OCI-LY1 (cell line): ENCODE measurements around the gene SERPINA4.

Source experiments
- H2AFZ ChIP-seq: fragments of 200-600 bp; sonication (generic), shearing (Covaris generic); 2 replicates; pipeline ENCODE4 v1.6.0; 2014; ENCODE audit warnings: antibody characterized with exemption, mild to moderate bottlenecking, low read length
- H3F3A ChIP-seq: fragments of 200-600 bp; sonication (generic), shearing (Covaris generic); 2 replicates; pipeline ENCODE4 v1.6.0; 2014; ENCODE audit warnings: mild to moderate bottlenecking, antibody characterized with exemption, low read length, moderate library complexity; ENCODE audit not compliant: insufficient read depth
- H3K27ac ChIP-seq: fragments of 200-600 bp; sonication (generic); 2 replicates; pipeline ENCODE4 v1.5.1; 2014; ENCODE audit warnings: low read length, mixed run types, mild to moderate bottlenecking, low read depth; ENCODE audit not compliant: poor library complexity, severe bottlenecking
- H3K27me3 ChIP-seq: fragments of 200-600 bp; sonication (generic); 2 replicates; pipeline ENCODE4 v1.6.0; 2014; ENCODE audit warnings: antibody characterized with exemption, mild to moderate bottlenecking, low read length, moderate library complexity; ENCODE audit not compliant: insufficient read depth
- H3K36me3 ChIP-seq: fragments of 200-600 bp; sonication (generic); 2 replicates; pipeline ENCODE4 v1.6.1; 2014; ENCODE audit warnings: mild to moderate bottlenecking, antibody characterized with exemption, low read length, moderate library complexity, mixed read lengths; ENCODE audit not compliant: insufficient read depth
- H3K4me1 ChIP-seq: fragments of 200-600 bp; sonication (generic); 2 replicates; pipeline ENCODE4 v1.5.1; 2014; ENCODE audit warnings: mild to moderate bottlenecking, low read length, moderate library complexity; ENCODE audit not compliant: insufficient read depth, severe bottlenecking
- H3K4me2 ChIP-seq: fragments of 200-600 bp; sonication (generic), shearing (Covaris generic); 2 replicates; pipeline ENCODE4 v1.6.1; 2014; ENCODE audit warnings: low read length
- H3K4me3 ChIP-seq: fragments of 200-600 bp; sonication (generic); 2 replicates; pipeline ENCODE4 v1.5.1; 2014; ENCODE audit warnings: low read length, low read depth, mild to moderate bottlenecking, mixed read lengths; ENCODE audit not compliant: poor library complexity, severe bottlenecking
- H3K79me2 ChIP-seq: fragments of 200-600 bp; shearing (Covaris generic); 2 replicates; pipeline ENCODE4 v1.6.1; 2016; ENCODE audit warnings: mixed run types, low read length, mixed read lengths; ENCODE audit not compliant: insufficient read depth
- H3K9ac ChIP-seq: fragments of 200-600 bp; sonication (generic), shearing (Covaris generic); 2 replicates; pipeline ENCODE4 v1.6.1; 2014; ENCODE audit warnings: mild to moderate bottlenecking, low read length, mixed read lengths
- H3K9me2 ChIP-seq: fragments of 200-600 bp; sonication (generic), shearing (Covaris generic); 2 replicates; pipeline ENCODE4 v1.6.1; 2014; ENCODE audit warnings: low read depth, mild to moderate bottlenecking, low read length, mixed read lengths
- H3K9me3 ChIP-seq: fragments of 200-600 bp; shearing (Covaris generic); 2 replicates; pipeline ENCODE4 v1.6.1; 2014; ENCODE audit warnings: low read length, mixed read lengths
- H4K20me1 ChIP-seq: fragments of 200-600 bp; sonication (generic), shearing (Covaris generic); 2 replicates; pipeline ENCODE4 v1.6.0; 2016; ENCODE audit warnings: mild to moderate bottlenecking, low read length; ENCODE audit not compliant: insufficient read depth
- CTCF ChIP-seq: fragments of 200-600 bp; sonication (generic), shearing (Covaris generic); IDR thresholded peaks from 2 replicates; pipeline ENCODE4 v1.5.1; 2017; ENCODE audit warnings: mild to moderate bottlenecking, antibody characterized with exemption, low read length, moderate library complexity, mixed read lengths
- EZH2 ChIP-seq: fragments of 200-600 bp; sonication (generic), shearing (Covaris generic); IDR thresholded peaks from 2 replicates; pipeline ENCODE4 v1.8.0; 2017; ENCODE audit warnings: borderline replicate concordance, mixed run types, mild to moderate bottlenecking, antibody characterized with exemption, low read length, moderate library complexity, mixed read lengths

Gene SERPINA4

DNA sequence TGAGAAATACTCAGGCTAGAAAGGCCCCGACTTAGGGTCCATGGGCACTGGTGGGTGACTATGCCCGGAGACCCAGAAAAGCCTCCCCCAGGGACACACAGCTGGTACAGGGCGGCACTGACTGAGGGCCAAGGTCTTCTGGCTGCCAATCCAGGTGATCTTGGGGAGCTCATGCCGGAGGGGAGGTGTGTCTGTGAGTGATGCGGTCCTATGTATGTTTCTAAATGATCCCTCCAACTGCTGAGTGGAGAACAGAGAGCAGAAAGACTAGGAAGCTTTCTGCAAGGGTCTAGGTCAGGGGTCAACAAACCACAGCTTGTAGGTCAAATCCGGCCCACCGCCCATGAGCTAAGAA lies 391 bp downstream of the SERPINA4 start:
- no peak overlapping the region for H3K9ac ChIP-seq
- no peak overlapping the region for H3K4me2 ChIP-seq
- no peaks in the 10 kb centered on the region for H3K9me2 ChIP-seq
- no peaks in the 10 kb centered on the region for H3K27me3 ChIP-seq
- no peak overlapping the region for H3K27ac ChIP-seq
- H3K79me2 ChIP-seq = no peaks in the 10 kb centered on the region
- H3F3A ChIP-seq = no peaks in the 10 kb centered on the region
- H2AFZ ChIP-seq = no peak overlapping the region
- H3K4me1 ChIP-seq = no peaks in the 10 kb centered on the region
- no peak for TF ChIP-seq EZH2
- no peak for TF ChIP-seq CTCF
- H3K9me3 ChIP-seq = no peaks in the 10 kb centered on the region
- H4K20me1 ChIP-seq = no peaks in the 10 kb centered on the region
- H3K36me3 ChIP-seq = no peaks in the 10 kb centered on the region
- no peak overlapping the region for H3K4me3 ChIP-seq

DNA sequence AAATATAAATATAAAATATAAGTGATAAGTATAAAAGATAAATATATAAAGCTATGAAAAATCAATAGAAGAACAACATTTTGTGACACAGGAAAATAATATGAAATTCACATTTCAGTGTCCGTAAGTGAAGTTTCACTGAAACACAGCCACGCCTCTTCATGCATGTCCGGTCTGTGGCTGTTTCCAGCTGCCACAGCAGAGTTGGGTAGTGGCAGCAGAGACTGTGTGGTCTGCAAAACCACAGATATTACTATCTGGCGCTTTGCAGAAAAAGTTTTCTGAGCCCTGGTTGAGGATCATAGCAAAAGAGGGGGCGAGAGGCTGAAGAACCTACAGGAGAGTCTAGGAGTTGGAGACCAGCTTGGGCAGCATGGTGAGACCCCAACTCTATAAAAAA lies 780 bp downstream of the SERPINA4 start:
- Histone ChIP-seq H3K36me3 (no peaks in the 10 kb centered on the region), H3K9me2 (no peaks in the 10 kb centered on the region), H3K27ac (no peak overlapping the region), H3K9me3 (no peaks in the 10 kb centered on the region), H3K27me3 (no peaks in the 10 kb centered on the region), H3K4me3 (no peak overlapping the region), H3K9ac (no peak overlapping the region), H2AFZ (no peak overlapping the region), H4K20me1 (no peaks in the 10 kb centered on the region), H3K4me2 (no peak overlapping the region), H3F3A (no peaks in the 10 kb centered on the region), H3K79me2 (no peaks in the 10 kb centered on the region), H3K4me1 (no peaks in the 10 kb centered on the region)
- TF ChIP-seq EZH2 (no peak), CTCF (no peak)

GRCh38 chr14:94562941-94563883 lies 2.0 kb downstream of the SERPINA4 start:
- TF ChIP-seq CTCF (no peak), EZH2 (no peak)
- no peak overlapping the region for H3K4me2 ChIP-seq

More at GRCh38 chr14:94562941-94563883, 2.0 kb downstream of the SERPINA4 start:
- no peaks in the 10 kb centered on the region for H3K27me3 ChIP-seq
- no peaks in the 10 kb centered on the region for H3K9me3 ChIP-seq
- H3K9ac ChIP-seq = no peak overlapping the region
- H4K20me1 ChIP-seq = no peaks in the 10 kb centered on the region
- no peak overlapping the region for H3K4me3 ChIP-seq
- H3F3A ChIP-seq = no peaks in the 10 kb centered on the region
- H2AFZ ChIP-seq = no peak overlapping the region
- H3K79me2 ChIP-seq = no peaks in the 10 kb centered on the region
- H3K9me2 ChIP-seq = no peaks in the 10 kb centered on the region
- H3K27ac ChIP-seq = no peak overlapping the region
- no peaks in the 10 kb centered on the region for H3K4me1 ChIP-seq
- no peaks in the 10 kb centered on the region for H3K36me3 ChIP-seq
